Measurements from ENCODE around the gene TMEM132C.

TMEM132C gene

DNA sequence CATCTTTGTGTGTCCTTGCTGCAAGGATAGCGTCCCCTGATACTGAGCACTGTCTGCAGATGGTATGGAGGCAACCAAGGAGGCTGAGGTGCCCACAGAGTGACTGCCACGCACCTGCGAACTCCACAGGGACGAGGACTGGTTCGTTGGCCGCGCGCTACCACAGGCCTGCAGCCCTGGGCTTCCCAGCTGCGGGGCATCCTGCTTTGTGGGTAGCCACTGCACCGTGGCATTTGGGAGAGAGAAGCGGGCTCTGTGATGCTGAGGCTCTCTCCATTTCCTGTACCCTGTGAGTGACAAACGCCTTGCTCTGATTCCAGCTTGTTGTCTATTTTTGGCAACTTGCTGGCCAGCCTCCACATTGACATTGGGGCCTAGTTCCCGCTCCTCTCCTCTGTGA, 480.5 kb downstream of the TMEM132C start:
- TF ChIP-seq, protein P1, sequence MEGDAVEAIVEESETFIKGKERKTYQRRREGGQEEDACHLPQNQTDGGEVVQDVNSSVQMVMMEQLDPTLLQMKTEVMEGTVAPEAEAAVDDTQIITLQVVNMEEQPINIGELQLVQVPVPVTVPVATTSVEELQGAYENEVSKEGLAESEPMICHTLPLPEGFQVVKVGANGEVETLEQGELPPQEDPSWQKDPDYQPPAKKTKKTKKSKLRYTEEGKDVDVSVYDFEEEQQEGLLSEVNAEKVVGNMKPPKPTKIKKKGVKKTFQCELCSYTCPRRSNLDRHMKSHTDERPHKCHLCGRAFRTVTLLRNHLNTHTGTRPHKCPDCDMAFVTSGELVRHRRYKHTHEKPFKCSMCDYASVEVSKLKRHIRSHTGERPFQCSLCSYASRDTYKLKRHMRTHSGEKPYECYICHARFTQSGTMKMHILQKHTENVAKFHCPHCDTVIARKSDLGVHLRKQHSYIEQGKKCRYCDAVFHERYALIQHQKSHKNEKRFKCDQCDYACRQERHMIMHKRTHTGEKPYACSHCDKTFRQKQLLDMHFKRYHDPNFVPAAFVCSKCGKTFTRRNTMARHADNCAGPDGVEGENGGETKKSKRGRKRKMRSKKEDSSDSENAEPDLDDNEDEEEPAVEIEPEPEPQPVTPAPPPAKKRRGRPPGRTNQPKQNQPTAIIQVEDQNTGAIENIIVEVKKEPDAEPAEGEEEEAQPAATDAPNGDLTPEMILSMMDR (IDR thresholded peaks at IDR 0.05; ENCODE audit: unreplicated experiment in 3 of 3) = no peak
- Mint-ChIP-seq H3K36me3 (ENCODE audit: low read depth) (no peaks in the 10 kb centered on the region), H3K27me3 (ENCODE audit: low read depth) (peaks cover 22% of the 10 kb centered on the region), H3K27ac (no peak overlapping the region), H3K9me3 (no peaks in the 10 kb centered on the region), H3K4me1 (no peaks in the 10 kb centered on the region), H3K4me3 (no peak overlapping the region)

DNA sequence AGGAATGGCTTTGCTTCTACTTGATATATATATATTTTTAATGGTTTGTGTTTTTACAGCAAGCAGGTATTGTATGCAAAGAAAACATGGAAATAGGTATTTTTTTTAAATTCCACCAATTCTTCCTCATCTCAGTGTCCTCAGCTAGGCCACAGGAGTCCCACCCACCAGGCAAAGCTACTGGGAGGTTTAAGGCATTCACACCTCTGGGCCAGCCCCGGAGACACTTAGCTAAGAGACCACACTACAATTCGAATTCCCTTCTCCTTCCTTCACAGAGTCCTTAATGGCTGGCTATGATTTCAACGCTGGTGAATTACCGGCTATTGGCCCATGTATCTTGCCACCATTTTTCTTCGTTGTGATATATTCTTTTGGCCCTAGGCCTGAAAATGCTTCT, 485.4 kb downstream of the TMEM132C start:
- no peaks in the 10 kb centered on the region for H3K4me1 Mint-ChIP-seq

DNA sequence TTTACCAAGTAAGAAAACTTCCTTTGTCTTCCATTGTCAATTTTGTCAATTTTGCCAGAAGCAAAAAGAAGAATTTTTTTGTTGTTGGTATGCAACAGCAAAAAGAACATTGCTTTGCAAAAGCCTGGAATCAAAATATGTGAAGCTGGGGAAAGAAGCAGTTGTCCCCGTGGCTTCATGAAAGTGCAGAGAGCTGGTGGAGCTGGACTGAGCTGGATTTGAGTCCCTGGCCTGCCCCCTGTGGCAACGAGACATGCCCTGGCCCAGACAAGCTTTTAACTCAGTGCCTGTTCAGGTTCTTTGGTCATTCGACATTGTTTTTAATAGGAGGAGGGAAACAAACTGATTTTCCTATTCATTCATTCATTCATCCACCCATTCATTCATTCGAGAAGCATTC, 486.5 kb downstream of the TMEM132C start:
- Mint-ChIP-seq H3K4me3 (no peak overlapping the region), H3K27ac (no peak overlapping the region), H3K36me3 (ENCODE audit: low read depth) (no peaks in the 10 kb centered on the region), H3K9me3 (no peaks in the 10 kb centered on the region), H3K27me3 (ENCODE audit: low read depth) (peaks cover 11% of the 10 kb centered on the region), H3K4me1 (no peaks in the 10 kb centered on the region)
- TF ChIP-seq, protein P1 (IDR thresholded peaks at IDR 0.05; ENCODE audit: unreplicated experiment in 3 of 3) = no peak

More for the DNA sequence above, 485.4 kb downstream of the TMEM132C start:
- no peak overlapping the region for H3K27ac Mint-ChIP-seq
- H3K4me3 Mint-ChIP-seq = no peak overlapping the region
- no peaks in the 10 kb centered on the region for H3K36me3 Mint-ChIP-seq (ENCODE audit: low read depth)
- TF ChIP-seq, protein P1 (IDR thresholded peaks at IDR 0.05; ENCODE audit: unreplicated experiment in 3 of 3) = no peak
- H3K27me3 Mint-ChIP-seq (ENCODE audit: low read depth) = peaks cover 11% of the 10 kb centered on the region
- H3K9me3 Mint-ChIP-seq = no peaks in the 10 kb centered on the region

DNA sequence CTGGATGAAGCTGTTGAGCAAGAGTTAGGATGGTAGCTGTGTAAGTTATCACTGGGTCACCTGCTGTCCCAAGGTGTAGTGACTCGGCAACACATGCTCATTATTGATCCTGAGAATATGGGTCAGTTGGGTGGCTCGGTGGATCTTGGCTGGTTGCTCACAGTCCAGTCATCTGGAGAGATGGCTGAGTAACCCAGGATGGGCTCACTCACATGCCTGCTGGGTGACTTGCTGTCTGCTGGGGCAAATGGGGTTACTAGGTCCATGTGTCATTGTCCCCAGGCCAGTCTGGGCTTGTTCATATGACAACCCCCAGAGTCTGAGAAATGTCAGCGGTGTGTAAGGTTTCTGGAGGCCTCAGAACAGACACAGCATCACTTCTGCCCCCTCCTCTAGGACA, 487.3 kb downstream of the TMEM132C start:
- H3K27me3 Mint-ChIP-seq (ENCODE audit: low read depth) = peaks cover 9% of the 10 kb centered on the region
- H3K36me3 Mint-ChIP-seq (ENCODE audit: low read depth) = no peaks in the 10 kb centered on the region
- H3K27ac Mint-ChIP-seq = no peak overlapping the region
- TF ChIP-seq, protein P1 (IDR thresholded peaks at IDR 0.05; ENCODE audit: unreplicated experiment in 3 of 3) = no peak
- H3K4me3 Mint-ChIP-seq = no peak overlapping the region
- H3K4me1 Mint-ChIP-seq = no peaks in the 10 kb centered on the region
- no peaks in the 10 kb centered on the region for H3K9me3 Mint-ChIP-seq

DNA sequence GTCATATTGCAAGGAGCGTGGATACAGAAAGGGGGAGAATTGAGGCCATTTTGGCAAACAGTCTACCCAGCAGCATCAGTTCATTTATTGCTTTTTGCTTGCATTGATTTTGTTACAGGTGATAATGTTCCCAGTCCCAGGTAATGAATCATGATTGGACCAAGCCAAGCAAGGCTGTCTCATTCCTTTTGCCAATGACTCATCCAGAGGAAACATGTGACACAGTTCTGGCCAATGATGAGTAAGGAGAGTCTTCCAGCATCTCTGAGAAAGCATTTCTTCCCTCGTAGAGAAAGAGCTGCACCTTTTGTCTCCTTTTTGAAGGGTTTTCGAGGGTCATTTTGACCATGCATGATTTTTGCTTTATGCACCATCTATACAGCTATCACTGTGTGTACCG, 488.6 kb downstream of the TMEM132C start:
- H3K36me3 Mint-ChIP-seq (ENCODE audit: low read depth) = no peaks in the 10 kb centered on the region
- TF ChIP-seq, protein P1 (IDR thresholded peaks at IDR 0.05; ENCODE audit: unreplicated experiment in 3 of 3) = no peak
- no peak overlapping the region for H3K4me3 Mint-ChIP-seq
- H3K9me3 Mint-ChIP-seq = no peaks in the 10 kb centered on the region
- peaks cover 19% of the 10 kb centered on the region for H3K27me3 Mint-ChIP-seq (ENCODE audit: low read depth)
- no peaks in the 10 kb centered on the region for H3K4me1 Mint-ChIP-seq
- H3K27ac Mint-ChIP-seq = no peak overlapping the region

Data from nephron (organoid).